Inferior parietal cortex (tissue), 1 donor: ENCODE measurements around the gene ANKRD31.
"Not testable (repeated sequence)": the region's sequence is repeated elsewhere in the genome, so short reads cannot be mapped to it uniquely, and the experiment has no call there.

ENCODE experiments used
- DNase-seq: peaks from one replicate; pipeline ENCODE4 v3.0.0-alpha.2; 2016; ENCODE audit errors: extremely low spot score

Gene ANKRD31

DNA sequence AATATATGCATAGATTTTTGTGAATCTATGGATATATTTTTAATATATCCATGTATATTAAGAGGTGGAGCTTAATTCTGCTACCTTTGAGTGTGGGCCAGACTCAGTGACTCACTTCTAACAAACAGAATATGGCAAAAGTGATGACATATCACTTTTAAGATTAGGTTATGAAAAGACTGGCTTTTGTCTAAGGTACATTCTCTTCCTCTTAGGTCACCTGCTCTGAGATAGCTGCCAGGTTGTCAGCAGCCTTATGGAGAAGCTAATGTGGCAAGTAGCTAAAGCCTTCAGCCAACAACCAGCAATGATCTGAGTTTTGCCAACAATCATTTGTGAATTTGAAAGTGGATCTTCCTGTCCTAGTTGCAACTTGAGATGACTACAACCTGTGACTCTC, 83.8 kb downstream of the ANKRD31 start:
- DNase-seq, result no peak

DNA sequence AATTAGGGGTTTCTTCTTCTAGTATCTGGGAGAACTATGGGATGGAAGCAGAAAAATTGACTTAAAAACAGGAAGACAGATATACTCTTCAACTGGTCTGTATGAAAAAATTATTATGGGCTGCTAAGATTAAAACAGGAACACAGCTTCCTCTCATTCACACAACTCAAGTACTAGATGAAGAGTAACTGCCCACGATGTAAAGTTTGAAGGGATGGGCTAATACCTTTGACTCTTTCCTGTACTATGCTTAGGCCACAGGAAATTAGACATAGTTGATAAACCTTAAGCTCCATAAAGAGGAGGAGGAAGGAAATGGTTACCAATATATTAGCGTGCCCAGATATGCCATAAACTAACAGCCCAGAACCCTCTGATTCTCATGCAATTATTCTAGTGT, 88.6 kb downstream of the ANKRD31 start:
- DNase-seq, result no peak

DNA sequence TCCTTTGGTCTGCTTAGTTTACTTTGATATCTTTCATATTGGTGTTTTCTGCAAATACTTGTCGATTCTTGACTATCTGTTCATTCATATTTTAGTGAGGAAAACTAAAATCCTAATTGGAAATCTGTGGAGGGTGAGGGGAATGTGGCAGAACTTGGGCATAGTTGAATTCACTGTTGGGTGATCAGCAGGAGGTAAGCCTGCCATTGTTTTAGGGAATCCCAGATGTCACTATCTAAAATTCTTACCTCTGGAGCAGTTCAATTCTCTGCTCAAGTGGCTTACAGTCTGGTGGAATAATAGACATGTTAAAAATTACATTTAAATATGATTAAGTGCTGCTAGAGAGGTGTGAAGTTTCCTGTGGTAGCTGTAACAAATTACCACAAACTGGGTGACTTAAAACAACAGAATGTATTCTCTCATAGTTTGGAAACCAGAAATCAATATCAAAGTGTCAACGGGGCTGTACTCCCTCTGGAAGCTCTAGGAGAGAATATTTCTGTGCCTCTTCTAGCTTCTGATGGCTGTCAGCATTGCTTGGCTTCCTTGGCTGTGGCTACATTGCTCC, 94.0 kb downstream of the ANKRD31 start:
- DNase-seq, result no peak

DNA sequence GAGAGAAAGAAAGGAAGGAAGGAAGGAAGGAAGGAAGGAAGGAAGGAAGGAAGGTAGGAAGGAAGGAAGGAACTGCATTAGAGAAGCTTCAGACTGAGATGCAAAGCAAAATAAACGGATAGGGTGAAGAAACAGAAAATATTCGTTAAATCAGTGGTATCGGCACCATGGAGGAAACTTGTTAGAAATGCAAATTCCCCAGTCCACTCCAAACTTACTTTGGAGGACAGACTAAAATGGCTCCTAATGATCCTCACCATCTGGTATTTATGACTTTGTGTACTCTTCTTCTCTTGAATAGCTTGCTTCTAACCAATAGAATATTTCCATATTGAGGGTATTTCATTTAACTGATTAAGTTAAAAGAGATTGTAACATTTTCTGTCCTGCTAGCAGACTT, 96.4 kb downstream of the ANKRD31 start:
- no peak for DNase-seq

DNA sequence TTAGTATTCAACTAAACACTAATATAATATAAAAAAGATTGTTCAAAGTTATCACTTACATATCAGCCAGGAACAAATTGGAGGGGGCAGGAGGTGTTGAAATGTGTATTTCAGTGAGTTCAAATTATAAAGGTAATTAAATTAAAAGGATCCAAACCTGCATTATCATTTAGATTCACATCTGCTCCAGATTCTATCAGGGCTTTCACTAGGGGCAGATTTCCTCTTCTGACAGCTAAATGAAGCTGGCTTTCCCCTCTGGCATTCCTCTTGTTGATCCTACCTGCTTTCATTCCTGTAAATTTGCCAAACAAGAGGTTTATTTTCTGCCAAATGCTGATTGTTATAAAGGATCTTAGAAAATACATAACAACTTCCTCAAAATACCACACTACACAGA, 98.0 kb downstream of the ANKRD31 start:
- DNase-seq, result no peak

DNA sequence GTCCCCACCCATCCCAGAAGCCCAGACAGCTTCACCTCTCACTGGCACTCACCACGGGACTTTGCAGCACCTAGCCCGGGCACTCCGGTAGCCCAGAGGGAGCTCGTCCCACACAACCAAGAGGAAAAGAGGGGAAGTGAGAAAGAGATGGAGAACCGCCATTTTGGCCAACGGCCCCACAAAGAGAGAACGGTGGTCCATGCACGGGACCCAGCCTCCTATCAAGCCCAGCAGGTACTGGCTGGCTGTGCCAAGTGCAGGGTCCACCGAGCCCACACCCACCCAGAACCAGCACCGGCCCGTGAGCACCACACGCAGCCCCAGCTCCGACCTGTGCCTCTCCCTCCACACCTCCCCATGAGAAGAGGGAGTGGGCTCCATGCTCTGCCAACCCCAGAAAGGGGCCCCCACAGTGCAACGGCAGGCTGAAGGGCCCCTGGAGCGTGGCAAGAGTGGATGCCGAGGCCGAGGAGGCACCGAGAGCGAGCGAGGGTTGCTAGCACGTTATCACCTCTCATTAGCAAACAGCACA, 105.8 kb downstream of the ANKRD31 start:
- no peak for DNase-seq

DNA sequence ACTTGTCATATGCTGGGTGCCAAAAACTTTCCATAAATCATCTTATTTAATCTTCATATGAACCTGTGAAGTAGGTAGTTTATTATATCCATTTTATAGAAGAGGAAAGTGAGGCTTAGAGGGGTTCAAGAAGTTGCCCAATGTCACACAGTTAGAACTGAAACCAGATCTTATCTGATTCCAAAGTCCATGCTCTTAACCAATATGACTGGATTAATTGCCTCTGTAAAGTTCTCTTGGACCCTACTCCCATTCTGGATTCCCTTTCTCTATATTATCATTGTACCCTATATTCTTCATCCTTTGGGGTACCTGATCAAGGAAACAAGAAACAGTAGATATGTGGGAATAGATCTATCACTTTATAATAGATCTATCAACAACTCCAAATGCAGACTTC, 119.8 kb downstream of the ANKRD31 start:
- no peak for DNase-seq

DNA sequence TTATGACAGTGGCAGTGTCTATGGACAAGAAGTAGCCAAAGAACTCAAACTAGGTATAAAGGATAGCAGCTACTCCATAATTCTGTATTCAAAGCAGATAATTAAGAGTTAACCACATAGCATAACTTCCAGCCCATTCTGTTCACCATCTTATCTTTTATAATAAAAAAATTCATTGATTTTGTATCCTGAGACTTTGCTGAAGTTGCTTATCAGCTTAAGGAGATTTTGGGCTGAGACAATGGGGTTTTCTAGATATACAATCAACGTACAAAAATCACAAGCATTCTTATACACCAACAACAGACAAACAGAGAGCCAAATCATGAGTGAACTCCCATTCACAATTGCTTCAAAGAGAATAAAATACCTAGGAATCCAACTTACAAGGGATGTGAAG, 122.4 kb downstream of the ANKRD31 start:
- not testable (repeated sequence) for DNase-seq

DNA sequence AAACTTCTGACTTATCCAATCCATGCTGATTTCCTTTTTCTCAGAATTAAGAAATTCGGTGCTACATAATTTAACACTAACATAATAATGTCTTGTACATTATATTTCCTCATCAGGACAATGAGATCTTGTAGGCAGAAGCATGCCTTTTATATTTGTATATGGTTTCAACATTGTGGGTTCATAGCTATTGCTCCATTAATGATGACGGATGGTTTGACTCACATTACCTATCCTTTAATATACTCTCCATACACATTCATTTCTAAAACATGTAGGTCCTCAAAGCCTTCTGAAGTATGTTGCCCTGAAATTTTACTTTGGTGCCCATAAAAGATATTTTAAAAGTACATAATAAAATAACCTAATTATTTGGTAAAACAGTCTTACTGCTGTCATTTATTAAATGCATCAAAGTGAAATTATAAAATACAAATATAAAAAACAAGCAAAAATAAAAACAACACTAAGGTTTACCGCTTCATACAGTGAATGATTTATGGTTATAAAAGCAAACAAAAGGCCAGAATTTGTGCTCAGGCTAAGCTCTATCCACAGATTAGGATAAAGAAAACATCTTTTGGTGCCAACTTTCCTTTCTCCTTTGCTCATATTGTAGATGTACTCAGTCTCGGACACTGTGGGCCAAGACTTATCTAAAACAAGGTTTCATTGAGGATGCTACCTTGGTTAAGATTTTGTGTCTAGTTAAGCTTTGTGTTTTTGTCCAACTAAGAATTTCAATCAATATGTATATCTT, 123.1 kb downstream of the ANKRD31 start:
- no peak for DNase-seq

DNA sequence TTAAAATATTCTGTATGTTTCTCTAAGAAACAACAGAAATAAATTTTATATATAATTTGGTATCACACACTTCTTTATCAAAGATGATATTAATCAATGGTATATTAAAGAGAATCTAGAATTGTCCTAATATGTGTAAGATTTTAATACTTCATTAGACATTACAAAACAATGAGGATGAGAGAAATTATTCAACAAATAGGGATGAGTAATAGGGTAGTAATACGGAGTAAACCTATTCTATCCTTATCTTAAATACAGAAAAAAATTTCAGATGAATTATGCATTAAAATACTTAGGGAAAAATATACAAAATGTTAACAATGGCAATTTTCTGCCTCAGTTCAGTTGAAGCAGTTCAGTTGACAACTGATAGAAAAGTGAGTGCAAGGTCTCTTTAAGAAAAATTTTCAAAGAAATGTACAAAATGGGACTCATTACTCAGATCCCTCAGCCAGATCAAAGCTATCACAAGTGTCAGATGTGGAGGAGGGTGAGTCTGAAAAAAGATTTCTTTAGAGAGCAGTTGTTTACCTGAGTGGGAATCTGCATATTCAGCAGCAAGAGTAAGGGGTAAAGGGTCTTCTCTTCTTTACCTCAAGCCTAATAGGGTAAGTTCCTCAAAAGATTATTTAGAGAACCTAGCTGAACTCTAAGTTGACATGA, 127.6 kb downstream of the ANKRD31 start:
- no peak for DNase-seq

DNA sequence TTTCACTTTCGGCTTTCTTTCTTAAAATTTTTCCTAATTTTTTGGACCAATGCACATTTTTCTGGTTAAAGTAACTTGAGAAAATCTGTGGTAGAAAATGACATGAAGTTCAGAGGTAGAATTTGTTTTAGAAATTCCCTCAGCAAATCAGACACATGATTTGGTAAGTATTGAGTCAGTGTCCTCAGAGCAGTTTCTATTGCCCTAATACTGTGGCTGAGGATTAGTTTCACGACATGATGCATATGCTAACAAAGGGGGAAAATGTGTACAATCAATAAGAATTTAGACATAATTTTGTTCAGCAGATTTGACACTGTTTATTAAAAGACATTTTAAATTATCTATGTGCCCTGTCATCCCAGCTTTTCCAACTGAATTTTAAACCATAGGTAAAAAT, 128.2 kb downstream of the ANKRD31 start:
- DNase-seq, result no peak

DNA sequence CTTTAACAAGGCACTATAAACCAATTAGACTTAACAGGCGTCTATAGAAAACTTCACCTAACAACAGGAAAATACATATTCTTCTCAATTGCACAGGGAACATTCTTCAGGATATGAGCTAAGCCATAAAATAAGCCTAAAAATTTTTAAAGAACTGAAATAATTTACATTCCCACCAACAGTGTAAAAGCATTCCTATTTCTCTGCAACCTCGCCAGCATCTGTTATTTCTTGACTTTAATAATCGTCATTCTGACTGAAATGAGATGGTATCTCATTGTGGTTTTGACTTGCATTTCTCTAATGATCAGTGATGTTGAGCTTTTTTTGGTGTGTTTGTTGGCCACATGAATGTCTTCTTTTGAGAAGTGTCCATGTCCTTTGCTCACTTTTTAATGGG, 140.7 kb downstream of the ANKRD31 start:
- not testable (repeated sequence) for DNase-seq

DNA sequence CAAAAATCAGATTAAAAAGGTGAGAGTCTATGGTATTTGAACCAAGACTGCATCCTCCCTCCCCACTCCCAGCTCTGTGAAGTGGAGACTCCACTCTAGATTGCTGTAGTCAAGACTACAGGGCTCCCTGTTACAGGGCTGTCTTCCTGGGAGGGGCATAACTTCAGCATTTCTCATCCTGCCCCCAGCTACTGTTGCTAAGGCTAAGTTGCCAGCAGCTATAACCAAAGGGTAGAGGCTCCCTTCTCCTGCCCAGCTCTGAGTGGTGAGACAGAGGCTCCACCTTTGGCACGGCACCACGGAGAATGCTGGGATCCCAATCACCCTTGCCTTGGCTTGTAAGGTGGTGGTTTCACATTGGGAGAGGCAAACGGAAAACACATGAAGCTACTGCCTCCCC, 145.1 kb downstream of the ANKRD31 start:
- DNase-seq, result no peak

DNA sequence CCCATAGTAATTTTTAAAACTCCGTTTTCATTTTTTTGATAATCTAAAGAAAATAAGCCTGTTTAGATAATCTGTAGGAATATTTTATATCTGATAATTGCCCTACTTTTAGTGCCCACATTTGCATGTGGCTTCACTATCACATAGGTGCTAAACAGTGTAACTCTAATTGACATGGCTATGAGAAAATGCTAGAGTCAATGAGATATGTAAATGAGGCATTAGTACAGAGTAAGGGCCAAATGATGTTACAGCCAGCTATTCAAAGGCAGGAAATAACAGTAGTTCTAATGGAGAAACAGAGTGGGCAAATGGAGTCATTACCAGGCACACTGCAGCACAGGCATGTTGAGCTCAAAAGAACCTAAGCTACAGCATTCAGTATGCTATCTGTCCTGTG, 147.0 kb downstream of the ANKRD31 start:
- DNase-seq, result no peak

DNA sequence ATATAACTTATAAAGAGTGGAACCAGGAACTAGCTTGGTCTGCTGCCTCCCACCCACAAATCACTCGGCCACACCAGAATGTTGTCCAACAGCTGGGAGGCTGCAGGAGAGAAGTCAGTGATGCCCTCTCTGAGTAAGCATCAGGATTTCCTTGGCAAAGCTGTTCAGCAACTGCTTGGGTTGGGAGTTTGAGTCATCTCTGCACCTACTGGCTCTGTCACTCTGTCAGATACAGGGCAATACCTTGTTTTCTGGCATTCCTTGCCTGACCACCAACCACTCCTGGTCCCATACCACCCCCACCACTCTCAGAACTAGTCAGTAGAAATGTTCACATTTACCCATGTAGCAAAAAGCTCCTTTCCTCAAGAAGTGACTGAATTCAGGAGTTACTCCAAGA, 147.5 kb downstream of the ANKRD31 start:
- no peak for DNase-seq

DNA sequence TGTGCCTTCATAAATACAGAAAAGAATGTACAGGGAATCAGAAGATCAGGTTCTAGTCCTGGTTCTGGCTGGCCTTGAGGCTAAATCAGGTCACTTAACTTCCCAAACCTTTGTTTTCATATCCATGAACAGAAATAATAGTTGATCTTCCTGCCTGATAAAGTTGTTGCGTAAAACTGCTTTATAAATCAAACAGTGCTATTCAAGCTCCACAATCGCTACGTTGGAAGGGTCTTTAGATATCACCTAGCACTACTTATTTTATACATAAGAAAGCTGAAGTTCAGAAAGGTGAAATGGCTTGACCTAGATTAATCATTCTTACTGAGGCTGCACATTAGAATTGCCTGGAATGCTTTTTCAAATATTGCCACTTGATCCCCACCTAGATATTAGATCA, 148.0 kb downstream of the ANKRD31 start:
- DNase-seq, result no peak

DNA sequence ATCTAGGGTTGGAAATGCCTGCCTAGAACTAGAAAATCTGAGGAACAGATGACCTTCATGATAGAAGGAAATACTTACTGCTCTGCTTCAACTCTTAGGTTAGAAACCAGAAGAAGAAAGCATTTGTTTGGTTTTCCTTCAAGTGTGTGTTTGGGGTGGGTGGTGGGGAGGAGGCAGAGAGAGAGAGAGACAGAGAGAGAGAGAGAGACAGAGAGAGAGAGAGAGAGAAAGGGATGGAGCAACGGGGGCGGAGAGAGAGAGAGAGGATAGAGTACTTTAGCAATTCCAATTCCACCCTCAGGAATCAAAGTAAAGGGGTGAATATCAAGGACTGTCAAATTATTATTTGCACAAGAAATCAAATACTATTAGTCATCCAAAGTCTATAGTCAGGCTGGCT, 155.2 kb downstream of the ANKRD31 start:
- no peak for DNase-seq

DNA sequence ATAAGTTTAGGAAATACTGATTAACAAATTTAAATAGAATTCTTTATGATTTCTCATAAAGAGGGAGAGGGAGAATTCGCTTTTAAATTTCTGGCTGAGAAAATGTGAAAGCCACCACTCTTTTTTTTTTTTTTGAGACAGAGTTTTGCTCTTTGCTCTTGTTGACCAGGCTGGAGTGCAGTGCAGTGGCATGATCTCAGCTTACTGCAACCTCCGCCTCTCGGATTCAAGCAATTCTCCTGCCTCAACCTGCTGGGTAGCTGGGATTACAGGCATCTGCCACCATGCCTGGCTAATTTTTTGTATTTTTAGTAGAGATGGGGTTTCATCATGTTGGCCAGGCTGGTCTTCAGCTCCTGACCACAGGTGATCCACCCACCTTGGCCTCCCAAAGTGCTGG, 157.3 kb downstream of the ANKRD31 start:
- DNase-seq, result not testable (repeated sequence)

DNA sequence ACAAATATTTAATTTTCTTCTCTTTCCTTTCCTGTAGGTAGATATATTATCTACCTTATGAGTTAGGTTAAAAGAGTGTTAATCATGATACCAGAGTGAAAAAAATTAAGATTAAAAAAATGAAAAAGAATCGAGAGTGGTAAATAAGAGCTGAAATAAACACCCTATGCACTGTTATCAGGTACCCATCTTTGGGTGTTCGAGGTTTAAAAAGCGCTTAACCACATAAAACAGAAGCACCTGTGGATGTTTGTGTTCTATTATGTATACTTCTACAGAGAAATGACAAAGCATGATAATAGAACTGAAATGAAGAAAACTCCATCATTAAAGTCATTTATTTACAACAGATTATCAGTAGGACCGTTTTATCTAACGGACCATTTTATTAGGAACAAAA, 158.7 kb downstream of the ANKRD31 start:
- no peak for DNase-seq

DNA sequence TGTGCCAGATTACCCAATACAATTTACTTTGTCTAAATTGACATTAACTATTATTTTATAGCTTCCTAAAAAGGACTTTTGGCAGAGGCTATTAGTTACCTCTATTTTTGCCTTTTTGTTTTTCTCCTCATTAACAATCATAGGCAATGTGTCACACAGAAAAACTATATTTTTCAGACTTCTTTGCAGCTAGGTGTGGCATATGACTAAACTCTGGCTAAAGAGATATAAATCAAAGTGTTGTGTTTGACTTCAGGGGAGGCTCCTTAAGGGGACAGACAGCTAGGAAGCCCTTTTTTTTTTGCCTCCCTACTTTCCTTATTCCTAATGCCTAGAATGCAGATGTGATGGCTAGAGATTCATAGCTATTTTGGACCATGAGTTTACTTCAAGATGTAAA, 164.6 kb downstream of the ANKRD31 start:
- DNase-seq, result no peak

DNA sequence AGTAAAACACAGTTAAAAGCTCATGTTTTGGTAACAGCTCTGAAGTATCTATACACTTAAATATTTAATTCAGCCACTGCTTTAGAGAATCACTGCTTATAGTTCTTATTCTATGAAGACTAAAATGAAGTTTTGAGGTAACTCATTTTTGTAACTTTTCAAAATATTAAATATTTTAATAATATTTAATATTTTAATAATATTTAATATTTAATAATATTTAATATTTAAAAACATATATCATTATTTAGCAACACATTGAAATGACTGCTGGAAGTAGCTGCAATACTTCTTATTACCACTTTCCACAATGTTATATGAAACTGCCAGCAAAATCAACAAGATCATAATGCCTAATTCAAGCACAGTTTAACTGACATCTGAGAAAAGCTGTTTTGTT, 165.6 kb downstream of the ANKRD31 start:
- DNase-seq, result no peak

DNA sequence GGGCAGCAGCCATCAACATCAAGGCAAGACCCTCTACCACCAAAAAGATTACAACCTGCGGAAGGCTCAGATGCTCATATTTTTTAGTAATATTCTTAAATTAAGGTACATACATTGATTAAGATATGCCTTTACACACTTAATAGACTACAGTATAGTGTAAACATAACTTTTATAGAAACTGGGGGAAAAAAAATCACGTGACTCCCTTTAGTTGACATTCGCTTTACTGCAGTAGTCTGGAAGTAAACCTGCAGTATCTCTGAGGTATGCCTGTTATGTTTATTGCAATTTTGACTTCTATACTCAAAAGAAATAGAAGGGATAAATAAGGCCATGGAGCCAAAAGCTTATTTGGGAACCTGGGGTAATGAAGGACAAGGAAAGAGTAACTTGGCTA, 169.2 kb downstream of the ANKRD31 start:
- DNase-seq, result no peak

DNA sequence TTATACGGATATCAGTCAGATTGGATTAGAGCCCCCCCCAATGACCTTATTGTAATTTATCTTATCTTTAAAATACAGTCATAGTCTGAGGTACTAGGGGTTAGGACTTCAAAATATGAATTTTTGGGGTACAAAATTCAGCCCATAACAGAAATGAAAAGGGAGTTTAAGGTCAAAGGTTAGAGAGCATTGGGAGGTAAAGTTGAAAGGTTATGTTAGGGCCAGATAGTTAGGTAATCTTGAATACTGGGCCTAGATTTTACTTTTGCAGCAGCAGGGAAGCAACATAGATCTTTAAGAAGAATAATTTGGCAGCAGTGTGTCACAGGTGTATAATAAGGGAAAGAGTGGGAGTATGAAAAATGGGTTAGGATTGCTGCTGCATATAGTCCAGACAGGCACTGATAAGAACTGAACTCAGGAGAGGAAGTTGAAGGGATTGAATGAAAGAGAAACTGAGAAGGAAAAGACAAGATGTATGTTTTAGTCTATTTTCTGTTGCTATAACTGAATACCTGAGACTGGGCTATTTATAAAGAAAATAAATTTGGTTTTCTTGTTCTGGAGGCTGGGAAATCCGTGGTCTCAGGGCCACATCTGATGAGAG, 173.7 kb downstream of the ANKRD31 start:
- DNase-seq, result no peak
